Measurements from ENCODE around the gene SYNGR3.

SYNGR3 gene

DNA sequence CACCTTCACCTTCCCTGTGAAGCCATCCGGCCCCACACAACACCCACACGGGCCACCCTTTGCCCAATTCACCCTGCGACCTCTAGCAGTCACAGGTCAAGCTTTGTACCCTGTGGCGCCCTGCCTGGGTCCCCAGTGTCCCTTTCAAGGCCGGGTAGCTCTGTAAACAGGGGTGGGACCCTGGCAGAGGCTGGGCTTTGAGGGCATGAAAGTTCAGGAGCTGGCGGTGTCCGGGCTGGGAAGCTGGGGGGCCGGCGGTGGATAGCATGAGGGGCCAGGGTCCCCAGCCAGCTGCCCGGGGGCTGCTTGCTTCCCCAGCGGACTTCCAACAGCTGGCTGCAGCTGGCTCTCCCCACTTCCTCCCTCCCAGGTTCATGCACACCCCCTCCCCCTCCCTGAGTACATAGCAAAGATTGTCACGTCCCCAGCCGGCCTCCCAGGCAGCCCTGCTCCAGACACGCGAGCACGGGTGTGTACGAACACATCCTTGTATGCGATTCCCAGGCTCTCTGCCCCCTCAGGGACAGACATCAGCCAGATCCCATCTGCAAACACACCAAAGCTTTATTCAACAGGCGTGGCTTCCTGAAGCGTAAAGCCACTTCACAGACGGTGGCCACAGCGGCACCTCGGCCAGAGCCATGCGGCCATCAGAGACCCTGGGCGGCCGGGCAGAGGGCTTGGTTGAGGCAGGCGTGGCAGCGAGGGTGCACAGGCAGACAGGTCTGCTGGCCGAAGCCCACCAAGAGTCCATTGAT, 49.7 kb downstream of the SYNGR3 start:
- DNase-seq (ENCODE audit: low read depth in 2 of 2, low spot score in 1 of 2) = no peak

DNA sequence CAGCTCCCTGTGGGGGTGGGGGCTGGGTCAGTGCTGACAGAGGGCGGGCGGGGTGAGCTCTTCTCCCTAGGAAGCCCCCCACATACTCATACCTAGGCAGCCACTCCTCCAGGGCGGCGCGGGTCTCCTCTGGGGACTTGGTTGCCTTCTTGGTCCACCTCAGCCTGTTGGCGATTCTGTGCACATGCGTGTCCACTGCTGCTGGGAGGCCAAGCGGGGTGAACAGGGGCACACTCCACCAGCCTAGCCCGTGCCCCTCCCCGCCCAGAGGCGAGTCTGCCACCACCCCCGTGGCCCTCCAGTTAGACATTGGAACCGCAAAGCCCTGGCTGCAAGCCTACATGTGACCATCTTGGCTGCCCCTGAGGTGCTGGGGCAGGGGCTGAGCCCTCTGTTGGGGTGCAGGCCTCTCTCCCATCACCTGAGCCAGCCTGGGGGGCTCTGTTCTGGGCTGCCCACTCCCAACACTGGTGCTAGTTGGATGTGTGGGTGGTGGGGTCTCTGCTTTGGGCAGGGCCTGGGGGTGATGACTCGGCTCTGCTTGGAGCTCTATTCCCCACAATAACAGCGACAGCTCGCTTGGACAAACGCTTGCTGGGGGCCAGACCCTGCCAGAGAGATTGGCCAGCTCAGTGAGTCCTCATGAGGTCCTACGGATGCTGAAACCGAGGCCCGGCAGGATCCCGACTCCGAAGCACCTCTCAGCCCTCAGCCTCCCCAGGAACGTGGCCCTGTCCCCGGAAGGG, 50.4 kb downstream of the SYNGR3 start:
- no peak for DNase-seq (ENCODE audit: low read depth in 2 of 2, low spot score in 1 of 2)

DNA sequence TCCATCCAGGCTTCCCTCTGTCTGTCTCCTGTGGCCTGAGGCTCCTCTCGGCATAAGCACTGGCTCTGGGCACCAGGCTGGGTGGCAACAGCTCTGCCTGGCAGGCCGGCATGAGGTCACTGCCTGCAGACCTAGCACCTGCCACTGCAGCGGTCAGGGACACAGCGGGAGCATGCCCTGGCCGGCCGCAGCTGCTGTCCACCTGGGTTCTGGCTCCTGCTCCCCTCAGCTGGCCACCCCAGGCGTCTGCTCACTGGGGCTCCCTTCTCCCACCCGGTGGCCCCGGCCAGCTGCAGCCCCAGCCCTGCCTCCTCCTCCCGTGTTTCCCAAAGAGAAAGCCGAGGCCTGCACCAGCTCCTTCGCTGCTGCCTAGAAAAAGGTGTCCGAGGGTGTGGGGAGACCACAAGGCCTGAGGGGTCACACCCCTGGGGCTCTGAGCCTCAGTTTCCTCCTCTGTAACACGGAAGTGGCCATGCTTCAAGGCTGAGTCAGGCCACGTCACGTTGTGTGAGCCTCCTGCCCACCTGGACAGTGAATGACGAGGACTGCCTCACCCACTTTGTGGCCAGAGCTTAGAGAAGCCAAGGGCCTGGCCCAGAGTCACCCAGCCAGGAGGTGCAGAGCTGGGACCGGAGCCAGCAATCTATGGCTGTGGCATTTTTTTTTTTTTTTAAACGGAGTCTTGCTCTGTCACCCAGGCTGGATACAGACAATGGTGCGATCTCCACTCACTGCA, 51.2 kb downstream of the SYNGR3 start:
- no peak for DNase-seq (ENCODE audit: low read depth in 2 of 2, low spot score in 1 of 2)

DNA sequence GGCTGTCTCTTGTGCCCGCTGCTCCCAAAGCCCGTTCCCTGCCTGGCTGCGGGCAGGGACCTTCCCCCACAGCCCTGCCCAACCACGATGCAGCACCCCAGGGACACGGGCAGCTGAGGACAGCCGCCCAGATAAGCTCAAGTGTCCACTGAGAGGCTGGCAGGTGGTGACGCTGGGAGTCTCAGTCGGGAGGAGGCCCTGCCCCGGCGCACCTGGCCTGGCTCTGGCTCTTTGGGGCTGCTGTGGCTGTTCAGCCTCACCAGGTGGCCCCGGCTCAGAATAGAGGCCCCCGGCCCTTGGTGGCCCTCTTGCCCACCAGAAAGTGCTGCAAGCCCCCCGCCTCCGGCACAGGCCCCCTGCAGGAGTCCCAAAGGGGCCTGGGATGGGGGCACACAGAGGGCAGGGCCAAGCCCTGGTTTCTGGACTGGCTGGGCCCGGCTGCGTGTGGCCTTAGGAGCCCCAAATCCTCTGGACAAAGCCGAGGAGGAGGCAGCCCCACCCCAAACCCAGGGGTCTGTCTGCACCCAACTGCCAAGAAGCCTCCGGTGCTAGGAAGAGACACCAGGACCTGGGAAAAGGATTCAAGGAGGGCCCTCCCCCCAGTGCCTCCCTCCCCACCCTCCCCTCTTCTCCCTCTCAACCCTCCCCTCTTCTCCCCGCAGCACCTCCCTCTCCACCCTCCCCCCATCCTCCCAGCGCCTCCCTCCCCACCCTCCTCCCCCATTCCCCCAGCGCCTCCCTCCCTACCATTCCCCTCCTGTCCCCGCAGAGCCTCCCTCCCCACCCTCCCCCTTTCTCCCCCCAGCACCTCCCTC, 52.6 kb downstream of the SYNGR3 start:
- DNase-seq (ENCODE audit: low read depth in 2 of 2, low spot score in 1 of 2) = no peak

DNA sequence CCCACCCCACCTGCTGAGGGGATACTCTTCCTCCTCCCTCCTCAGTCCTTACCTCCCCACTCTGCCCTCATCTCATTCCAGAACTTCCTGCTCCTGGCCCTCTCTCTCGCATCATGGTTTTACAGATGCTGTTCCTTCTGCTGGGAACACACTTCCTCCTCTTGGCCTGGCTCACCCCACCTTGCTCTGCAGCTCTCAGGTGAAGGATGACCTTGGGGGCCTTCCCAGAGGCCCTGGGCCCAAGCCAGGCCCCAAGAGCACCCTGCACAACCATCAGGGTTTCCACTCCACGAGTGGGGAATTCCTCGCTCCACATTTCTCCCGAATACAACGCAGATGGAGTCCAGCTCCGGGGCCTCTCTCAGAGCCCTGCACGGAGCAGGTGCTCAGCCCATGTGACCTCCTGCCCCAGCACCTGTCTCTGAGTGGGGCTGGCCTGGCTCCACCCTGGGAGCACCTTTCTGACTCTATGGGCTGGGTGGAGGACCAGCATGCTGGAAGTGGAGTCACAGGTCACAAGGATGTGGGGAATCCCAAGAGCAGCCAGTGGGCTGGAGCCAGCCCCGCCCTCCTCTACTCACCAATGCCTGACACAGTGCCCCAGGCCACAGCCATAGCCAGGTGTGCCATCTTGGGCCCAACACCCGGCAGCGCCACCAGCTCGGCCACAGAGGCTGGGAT, 53.4 kb downstream of the SYNGR3 start:
- DNase-seq (ENCODE audit: low read depth in 2 of 2, low spot score in 1 of 2) = no peak

Measured in stimulated activated CD8-positive, alpha-beta memory T cell treated with anti-CD3 and anti-CD28 coated beads, Interleukin-4, amount 100 ng/mL, for 4 hours (primary cell).